GM19043 (cell line): ENCODE results near the gene PKD1L1.
"Not testable (repeated sequence)": the region's sequence is repeated elsewhere in the genome, so short reads cannot be mapped to it uniquely, and the experiment has no call there.

Source experiments
- ATAC-seq: cut with Tn5 transposase; IDR thresholded peaks from one replicate; pipeline ENCODE4 v1.9.1; 2021; ENCODE audit warnings: low read depth; ENCODE audit not compliant: unreplicated experiment

Gene PKD1L1

DNA sequence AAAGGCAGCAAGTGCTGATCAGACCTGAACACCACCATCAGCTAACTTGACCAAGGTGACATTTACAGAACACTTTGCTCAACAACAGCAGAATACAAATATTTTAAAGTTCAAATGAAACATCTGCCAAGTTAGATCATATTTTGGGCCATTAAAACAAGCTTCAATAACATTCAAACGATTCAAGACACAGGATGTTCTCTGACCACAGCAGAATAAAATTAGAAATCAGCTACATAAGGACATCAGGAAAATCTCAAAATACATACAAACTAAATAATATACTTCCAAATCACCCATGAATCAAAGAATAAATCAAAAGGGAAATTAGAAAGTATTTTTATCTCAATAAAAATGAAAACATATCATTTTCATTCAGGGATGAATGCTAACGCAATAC, 173.0 kb downstream of the PKD1L1 start:
- ATAC-seq, result no peak

DNA sequence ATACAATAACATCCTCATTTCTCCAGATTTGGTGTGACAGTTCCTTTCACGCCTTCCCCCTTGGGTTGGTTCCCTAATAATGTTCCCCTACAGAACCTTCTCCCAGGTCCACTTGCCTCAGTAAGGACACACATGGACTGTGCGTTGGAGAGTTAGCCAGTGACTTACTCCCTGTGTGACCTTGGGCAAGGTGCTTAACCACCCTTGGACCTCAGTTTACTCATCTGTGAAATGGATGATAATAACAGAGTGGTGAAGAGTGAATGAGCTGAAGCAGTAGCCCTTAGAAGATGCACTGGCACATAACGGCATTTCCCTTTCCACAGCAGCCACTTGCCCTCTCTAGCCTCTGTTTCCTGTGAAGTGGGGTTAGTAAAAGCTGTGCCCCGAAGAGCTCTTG, 175.8 kb downstream of the PKD1L1 start:
- no peak for ATAC-seq

DNA sequence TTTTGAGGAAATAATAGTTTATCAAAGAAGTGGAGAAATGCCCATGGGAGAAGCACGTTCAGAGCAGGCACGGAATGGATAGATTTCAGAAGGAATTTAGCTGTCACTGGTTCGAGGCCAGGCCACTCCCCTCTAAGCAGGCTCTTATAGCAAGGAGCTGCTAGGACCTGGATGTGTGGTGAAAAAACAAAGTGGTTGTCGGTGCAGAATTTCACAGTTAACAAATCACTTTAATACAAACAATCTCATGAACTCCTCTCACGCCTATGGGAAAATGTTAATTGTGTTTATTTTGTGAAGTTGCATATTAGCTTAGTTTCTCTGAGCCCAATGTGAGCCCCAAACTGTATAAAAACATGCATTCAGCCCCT, 176.3 kb downstream of the PKD1L1 start:
- no peak for ATAC-seq

DNA sequence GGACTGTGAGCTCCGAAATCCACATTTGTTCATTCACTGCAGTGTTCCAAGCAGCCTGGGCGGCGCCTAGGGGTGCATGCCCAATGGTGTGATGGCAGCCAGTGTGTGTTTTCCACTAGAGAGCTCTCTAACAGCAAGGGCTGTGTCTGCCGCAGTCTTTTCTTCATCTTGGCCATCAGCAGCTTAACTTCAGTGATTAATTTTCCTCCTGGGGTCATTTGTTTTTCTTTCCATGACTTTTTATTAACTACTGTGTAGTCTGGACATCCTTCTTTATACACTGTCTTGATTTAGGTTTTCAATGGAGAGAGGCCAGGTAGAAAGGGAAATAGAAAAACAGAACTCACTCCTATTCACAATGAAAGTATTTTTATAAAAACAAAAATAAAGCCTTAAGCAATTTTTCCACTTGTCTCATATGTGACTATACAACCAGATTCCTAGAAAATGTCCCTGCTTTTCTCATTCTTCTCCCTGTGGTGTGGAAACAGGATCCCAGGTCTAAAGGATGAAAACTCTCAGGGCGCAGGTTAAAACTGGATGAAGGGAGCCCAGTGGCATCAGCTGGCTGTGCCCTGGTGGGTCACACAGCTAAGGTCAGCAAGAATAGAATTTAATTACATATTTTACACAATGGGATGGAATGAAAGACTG, 176.8 kb downstream of the PKD1L1 start:
- no peak for ATAC-seq

DNA sequence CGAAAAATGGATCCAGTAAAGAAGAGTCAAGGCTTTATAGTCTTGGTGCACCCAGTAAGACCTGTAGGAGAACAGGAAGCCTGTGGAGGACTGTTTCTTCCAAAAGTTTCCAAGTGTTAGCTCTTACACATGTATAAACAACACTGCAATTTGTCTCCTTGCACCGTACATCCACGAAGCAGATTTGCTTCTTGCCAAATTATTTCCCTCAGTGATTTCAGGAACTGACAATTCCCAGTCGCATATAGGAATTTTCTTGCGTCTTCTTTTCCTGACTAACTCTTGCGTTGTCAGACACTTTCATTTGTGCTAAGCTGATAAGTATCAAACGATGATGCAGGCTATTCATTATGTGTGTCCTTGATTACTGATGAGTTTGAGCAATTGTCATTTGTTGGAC, 182.1 kb downstream of the PKD1L1 start:
- no peak for ATAC-seq

DNA sequence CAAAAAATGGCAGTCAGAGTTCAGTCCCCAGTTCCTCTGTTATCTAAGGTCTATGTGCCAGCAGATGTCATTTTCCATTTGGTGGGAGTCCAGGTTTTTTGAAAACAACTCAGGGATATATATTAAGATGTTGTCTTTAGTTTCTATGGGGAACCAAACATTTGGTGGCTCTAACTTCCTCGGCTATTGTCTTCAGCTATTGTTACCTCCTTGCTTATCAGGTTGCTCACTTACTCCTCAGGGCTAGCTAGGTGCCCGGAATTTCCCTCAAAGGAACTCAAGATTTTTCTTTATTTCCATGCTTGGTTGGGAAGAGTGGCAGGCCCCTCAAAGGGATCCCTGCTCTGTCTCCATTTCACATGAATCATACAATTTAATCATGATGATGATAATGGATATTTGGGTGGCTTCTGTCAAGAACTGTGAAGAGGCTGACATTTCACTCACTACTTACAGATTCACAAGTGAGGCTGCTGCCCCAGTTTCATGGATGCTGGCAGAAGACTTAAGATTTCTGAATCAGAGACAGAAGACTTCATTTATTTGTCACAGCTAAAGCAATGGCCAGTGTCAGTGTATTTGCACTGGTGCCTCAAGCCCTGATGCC, 182.8 kb downstream of the PKD1L1 start:
- ATAC-seq, result no peak

DNA sequence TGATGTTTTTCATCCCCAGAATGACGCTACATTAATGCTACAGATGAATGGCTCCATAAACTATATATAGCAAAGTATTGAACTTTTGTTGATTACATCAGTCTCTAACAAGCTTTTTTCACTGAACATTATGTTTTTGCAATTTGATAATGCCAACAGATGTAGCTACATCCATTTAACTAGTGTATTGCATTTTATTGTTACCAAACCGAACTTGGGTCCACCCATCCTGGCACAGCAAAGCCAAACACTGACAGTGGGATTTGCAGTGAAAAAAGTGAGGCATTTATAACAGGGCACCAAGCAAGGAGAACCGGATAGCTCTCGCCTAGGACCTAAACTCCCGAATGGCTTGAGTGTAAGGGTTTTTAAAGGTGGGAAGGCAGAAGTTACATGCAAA, 183.5 kb downstream of the PKD1L1 start:
- no peak for ATAC-seq

DNA sequence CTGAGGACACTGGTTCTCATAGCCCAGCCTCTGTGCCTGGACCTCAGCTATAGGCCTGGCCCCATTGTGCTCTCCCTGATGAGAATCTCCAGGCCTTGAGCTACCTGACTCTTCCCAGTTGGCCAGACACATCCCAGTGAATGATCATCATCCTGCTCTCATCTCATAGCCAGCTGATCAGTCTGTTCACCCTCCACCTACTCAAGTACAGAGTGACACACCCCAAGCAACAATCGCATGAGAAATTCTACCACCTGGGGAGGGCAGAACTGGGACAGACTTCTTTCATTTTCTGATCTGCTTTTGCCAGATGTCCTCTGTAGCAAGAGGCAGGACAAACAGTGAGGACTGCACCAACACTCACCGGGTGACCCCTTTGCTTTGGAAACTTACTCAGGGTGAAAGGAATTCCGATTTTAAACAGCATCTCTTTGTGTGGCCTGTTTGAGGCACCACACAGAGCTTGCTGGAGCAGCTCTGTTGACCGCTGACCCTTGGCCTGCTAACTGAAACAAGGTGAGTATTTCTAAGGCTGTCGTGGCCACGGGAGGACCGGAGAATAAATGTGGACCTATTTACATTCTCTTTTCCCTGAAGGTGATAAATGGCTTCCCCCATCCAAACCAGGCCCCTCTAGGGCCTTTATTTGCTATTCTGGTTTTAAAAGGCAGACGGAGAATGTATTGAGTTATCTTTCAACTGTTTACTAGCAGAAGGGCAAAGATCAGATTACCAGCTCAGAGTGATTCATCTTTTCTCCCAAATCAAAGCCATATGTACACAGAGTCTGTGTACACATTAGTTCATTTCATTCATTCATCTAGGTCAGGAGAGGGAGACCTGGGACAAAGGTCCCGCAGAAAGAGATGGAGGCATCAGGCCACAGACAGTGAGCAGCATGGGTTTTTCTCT, 184.9 kb downstream of the PKD1L1 start:
- no peak for ATAC-seq

DNA sequence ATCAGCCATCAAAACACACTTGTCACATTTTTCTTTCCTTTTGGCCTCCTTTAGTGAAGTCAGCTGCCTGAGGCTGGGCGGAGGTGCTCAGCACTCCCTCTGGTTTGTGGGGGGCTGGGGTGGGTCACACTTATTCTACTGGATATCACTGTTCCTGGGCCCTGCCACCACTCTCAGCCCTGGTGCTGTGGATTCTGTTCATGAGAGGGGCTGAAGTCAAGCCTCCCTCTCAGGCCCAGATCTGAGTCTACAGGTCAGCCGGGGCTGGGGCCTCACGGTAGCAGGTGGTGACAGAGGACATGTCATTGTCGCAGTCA, 185.6 kb downstream of the PKD1L1 start:
- ATAC-seq, result no peak

DNA sequence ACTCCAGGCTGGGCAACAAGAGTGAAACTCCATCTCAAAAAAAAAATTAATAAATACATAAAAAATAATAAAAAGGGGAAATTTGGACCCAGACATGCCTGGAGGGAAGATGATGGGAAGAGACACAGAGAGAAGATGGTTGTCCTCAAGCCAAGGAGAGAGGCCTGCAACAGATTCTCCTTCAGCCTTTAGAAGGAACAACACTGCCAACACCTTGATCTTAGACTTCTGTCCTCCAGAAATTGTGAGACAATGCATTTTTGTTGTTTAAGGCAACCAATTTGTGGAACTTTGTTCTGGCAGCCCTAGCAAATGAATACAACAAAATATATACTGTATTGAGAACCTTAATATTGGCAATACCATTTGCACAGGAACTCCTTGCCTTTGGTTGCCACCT, 186.1 kb downstream of the PKD1L1 start:
- ATAC-seq, result no peak

DNA sequence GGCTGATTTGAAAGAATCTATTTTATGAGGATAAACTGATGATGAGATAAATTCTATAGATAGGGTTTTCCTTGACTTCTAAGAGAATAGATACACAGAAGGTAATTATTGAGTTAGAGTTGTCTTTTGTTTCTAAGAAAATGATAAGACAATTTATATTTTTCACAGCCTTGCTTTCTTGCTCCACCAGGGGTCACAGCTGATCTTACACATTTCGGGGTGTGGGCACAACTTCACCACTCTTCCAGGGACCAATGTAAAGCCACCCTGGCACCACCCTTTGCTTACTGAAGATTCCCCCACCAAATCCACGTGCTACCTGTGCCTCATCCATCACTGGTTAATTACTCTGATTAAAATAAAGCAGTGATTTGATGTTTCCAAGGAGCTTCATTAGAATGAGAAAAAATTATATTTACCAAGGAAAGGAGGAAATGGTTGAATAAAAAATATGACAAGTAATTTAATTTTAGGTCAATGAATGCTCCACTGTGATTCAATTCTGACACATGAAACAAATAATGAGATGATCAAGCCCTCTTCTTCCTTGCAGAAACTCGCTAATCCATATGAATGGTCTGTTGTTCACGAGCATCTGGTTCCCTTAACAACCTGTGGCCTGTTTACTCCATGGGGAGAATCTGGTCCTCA, 189.1 kb downstream of the PKD1L1 start:
- ATAC-seq, result no peak

DNA sequence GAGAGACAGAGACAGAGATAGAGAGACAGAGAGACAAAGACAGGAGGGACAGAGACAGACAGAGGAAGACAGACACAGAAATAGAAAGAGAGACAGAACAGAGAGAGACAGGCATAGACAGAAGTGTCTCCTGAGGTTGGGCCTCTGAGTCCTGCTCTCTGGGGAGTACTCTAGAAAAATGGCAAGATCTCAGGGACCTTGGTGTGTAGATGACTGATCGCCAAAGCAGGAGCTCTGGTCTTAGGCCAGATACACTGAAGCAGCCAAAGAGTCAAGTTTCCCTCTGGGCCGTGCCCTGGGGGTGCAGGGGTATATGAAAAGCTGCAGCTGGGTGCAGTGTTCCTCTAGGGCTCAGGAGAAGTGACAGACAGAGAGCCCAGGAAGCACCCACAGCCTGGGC, 189.7 kb downstream of the PKD1L1 start:
- ATAC-seq, result no peak

DNA sequence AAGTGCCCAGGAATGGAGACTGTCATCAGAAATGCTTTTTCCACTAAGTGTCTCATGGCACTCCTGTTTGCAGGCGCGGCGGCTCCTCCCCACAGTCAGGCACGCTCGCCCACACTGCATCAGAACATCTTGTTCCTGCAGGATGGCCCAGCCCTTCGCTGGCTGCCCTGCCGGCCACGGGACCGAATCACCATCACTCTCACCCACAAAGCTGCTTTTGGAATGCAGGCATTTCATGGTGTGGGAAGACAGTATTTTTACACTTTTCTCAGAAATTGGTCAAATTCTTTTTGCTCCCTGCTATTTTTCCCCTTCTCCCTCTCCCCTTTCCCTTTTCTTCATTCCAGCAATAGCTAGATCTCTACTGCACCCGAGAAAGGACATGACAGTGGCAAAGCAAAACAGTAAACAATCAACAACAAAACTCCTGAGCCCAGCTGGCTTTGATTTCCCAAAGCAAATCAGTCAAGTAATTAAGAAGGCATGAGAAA, 190.3 kb downstream of the PKD1L1 start:
- ATAC-seq, result no peak

DNA sequence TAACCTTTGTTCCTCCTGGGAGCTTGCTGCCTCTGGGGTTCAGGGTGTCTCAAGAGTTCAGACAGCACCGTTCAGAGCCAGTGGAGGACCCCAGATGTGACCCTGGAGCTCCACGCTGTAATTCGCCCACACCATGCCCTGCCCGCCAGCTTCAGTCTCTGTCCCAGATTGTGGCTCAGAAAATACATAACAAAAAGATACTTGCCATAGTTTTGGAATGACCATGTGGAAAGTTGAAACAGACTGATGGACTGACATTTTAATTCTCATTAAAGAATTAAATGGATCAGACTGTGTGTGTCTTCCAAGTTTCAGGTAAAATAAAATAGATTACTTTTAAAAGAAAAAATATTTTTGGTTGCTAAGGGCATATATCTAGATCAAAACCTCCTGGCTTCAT, 191.6 kb downstream of the PKD1L1 start:
- ATAC-seq, result no peak

DNA sequence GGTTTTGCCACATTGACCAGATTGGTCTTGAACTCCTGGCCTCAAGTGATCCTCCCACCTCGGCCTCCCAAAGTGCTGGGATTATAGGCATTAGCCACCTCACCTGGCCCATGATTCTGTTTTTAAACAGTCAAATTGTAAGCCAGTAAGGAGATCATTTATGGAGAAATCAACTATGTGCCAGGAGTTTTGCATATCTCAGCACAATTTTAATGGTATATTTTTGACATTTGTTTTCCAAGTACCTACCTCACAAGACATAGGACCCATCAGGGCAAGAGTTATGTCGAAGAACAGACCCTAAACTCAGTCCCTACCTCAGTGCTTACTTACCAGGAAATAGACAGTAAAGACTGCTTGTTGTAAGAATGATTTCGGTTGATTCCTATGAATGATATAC, 193.0 kb downstream of the PKD1L1 start:
- no peak for ATAC-seq

DNA sequence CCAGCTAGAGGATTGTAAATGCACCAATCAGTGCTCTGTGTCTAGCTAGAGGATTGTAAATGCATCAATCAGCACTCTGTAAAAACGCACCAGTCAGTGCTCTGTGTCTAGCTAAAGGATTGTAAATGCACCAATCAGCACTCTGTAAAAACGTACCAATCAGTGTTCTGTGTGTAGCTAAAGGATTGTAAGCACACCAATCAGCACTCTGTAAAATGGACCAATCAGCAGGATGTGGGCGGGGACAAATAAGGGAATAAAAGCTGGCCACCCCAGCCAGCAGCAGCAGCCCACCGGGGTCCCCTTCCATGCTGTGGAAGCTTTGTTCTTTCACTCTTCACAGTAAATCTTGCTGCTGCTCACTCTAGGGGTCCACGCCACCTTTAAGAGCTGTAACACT, 196.5 kb downstream of the PKD1L1 start:
- not testable (repeated sequence) for ATAC-seq

DNA sequence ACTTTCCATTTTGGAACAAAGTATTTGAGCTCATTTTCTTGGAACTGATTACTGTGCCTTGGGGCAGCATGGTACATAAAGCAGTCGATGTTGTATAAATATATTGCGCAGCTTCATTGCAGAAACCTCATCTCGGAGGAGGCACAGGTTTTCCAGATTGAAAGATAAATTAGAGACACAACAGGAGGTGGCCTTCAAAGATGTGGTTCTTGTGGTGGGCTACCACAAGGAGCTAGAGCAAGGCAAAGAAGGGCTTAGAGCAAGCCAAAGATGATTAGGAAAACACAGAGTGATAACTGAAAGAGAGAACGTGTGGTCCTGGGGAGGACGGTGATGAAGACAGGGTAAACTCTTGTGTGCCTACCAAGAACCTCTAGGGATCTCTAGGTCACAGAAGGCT, 197.2 kb downstream of the PKD1L1 start:
- no peak for ATAC-seq

DNA sequence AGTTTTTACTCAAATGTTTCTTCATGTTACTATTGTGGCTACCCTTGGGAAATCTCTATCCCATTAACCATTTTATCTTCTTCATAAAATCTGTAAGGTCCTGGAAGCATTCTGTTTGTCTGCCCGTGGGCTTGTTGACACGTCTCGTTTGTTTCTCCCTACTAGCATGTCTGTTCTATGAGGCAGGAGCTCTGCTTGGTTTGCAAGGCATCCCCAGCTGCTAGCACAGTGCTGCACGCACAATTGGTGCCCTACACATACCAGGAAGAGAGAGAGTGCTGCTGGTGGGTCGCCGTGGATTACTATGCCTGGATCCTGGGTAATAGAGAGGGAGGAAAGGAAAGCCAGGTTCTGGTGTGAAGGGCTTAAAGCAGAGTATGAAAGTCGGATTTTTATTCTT, 200.2 kb downstream of the PKD1L1 start:
- no peak for ATAC-seq

DNA sequence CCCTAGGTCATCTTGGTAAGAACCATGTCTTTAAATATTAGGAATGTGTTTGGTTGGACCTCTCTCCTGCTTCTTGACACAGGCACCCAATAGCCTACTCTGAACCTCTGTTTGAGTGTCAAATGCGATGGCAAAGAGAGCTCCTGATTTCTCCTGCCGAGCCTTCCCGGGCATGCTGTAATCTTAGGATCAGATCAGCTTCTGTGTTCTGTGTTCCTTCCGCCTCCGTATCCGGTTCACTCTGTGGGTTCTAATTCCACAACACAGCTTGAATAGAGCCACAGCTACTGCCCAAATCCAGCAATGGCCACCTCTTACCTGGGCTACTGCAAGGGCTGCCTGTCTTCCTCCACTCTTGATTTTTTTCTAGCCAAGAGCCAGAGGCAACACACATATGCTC, 201.1 kb downstream of the PKD1L1 start:
- no peak for ATAC-seq

DNA sequence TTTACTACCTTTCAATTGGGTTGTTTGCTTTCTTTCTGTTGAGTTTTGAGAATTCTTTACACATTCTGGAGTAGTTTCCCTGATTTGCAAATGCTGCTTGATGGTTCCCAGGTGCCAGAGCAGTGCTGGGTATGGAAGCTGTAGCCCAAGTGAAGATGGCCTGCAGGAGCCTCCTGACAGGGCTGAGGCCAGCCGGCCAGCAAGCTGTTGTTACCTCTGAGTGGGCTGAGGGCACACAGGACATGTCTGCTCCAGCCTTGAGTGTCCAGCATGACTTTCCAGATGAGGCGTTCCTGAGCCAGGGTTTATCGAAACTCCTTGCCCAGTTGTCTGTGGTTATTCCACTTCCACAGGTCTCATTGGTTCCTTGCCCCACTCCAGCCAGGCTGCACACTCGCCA, 201.8 kb downstream of the PKD1L1 start:
- no peak for ATAC-seq

DNA sequence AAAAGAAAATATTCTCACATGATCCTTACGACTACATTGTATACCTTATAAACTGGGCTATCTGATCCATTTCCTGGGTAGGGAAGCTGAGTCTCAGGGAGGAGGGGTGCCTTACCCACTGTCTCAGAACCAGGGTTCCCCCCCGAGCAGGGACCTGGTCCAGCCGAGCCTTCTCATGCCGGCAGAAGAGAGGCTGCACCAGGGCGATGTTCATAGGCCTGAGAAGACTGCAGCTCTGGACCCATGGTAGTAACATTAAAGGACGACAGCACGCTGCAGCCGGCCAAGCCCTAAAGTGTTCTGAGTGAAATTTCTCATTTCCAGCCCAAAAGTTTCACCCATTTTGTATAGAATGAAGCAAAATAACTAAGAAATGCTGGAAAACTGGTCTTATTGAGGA, 203.4 kb downstream of the PKD1L1 start:
- no peak for ATAC-seq
